HG02571 (cell line): Measurements from ENCODE around the gene PKDCC.
"Not testable (repeated sequence)": the region's sequence is repeated elsewhere in the genome, so short reads cannot be mapped to it uniquely, and the experiment has no call there.

Source experiments
- ATAC-seq: cut with Tn5 transposase; IDR thresholded peaks from one replicate; pipeline ENCODE4 v1.9.1; 2021; ENCODE audit warnings: mild to moderate bottlenecking, moderate library complexity; ENCODE audit not compliant: unreplicated experiment

The PKDCC gene

GRCh38 chr2:42063431-42064171 lies 15.8 kb downstream of the PKDCC start:
- ATAC-seq = no peak

GRCh38 chr2:42064417-42064942 lies 16.7 kb downstream of the PKDCC start:
- no peak for ATAC-seq

DNA sequence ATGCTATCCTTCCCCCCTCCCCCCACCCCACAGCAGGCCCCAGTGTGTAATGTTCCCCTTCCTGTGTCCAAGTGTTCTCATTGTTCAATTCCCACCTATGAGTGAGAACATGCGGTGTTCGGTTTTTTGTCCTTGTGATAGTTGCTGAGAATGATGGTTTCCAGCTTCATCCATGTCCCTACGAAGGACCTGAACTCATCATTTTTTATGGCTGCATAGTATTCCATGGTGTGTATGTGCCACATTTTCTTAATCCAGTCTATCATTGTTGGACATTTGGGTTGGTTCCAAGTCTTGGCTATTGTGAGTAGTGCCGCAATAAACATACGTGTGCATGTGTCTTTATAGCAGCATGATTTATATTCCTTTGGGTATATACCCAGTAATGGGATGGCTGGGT lies 17.9 kb downstream of the PKDCC start:
- not testable (repeated sequence) for ATAC-seq

GRCh38 chr2:42067001-42067400 lies 19.2 kb downstream of the PKDCC start:
- ATAC-seq = not testable (repeated sequence)

- ATAC-seq = no peak
Measured at GRCh38 chr2:42067521-42067920, 19.7 kb downstream of the PKDCC start.

GRCh38 chr2:42068571-42069178 lies 20.9 kb downstream of the PKDCC start:
- ATAC-seq = no peak

DNA sequence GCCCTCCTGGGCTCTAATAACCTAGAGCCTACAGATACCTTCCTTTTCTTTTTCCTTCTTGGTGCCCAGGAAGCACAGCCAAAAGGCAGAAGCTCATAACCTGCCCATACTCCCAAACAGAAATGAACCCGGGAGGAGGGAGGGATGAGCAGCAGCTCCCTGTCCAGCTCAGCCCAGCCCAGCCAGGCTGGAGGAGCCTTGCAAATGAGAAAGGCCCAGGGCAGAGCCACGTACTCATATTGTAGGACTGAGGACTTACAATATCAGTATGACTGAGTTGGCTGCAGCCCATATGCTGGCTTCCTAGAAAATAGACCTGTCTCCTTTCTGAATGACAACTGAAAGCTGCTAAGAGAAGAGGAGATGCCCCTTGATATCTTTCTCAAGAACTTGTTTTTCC lies 21.7 kb downstream of the PKDCC start:
- ATAC-seq = no peak

GRCh38 chr2:42071791-42072190 lies 24.0 kb downstream of the PKDCC start:
- no peak for ATAC-seq

DNA sequence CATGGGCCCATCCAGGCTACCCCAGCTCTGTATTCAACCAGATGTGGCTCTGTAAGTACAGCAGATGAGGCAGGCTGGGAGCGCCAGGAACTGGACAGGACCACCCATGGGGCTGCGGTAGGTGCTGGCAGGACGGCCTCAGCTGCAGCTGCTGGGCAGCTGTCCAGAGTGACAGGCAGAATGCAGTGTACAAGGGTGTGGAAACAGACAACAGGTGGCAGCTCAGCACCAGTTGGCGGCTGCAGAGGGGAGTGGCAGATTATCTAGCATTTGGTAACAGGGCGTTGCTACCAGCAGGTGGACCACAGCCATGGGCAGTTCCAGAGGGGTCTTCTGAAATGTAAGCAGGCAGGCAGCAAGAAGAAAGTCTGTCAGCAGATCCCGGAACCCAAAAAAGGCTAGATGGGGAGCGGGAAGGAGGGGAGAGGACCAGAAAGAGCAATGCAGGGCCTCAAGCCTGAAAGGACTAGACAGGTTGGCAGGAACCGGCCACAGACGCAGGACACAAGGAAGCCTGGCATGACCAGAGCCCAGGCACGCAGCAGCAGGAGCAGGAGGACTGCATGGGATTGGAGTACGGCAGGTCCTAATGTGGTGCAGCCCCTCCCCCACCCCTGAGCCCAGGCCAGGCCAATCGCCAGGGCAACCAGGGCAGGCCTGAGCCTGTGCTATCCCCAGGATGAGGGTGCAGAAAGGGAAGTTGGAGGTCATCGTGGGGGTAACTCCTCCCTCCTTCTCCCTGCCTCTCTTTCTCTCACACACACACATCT lies 24.7 kb downstream of the PKDCC start:
- no peak for ATAC-seq

DNA sequence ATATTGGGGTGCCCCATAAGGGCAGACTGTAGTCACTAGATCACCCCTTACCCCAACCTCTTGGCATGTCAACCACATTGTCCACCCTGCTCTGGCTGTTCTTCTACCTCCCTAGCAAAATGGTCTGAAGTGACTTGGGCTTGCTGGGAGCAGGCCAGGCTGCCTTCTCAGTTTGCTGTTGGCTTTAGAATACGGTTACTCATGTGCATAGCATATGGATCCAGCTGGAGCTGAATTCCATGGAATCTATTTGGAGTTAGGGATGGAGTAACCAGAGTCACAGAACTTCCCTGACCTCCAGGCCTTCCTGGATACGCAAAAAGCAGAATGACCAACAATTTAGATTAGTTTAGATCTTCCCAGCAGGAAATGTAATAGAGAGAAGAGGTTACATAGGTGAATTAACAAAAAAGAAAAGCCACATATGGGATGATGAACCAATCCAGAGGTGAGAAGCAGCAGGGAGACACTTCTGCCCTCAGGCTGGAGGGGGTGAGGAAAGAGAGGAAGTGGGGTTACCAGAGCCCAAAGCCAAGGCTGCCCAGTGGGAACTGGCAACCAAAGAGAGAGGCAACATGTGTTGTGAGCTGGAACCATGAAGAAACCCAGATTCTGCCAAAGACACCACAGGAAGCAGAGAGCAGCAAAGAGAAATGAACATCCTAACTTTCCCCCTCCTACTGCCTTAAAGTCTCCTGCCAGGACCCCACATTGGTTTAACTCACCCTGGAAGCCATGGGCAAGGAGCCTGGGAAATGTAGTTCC lies 26.1 kb downstream of the PKDCC start:
- no peak for ATAC-seq

- no peak for ATAC-seq
Measured at GRCh38 chr2:42074661-42075060, 26.8 kb downstream of the PKDCC start.

GRCh38 chr2:42076357-42077225 lies 28.8 kb downstream of the PKDCC start:
- no peak for ATAC-seq

DNA sequence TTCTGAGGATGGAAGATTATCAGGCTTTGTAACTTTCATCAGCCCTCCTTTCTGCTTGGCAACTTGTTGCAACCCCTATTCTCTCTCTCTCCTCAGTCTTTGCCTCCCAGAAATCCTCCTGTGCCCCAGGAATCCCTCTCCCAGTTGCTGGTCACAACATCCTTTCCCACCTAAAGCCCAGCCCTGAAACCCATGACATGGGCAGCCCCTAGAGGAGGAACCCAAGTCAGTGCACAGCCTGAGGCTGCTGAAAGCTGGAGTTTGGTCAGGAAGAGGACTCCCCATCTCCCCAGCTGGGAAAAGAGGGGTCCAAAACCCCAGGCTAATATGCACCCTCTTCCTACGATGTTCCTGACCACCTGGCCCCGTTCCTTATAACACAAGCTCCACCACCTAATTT lies 29.5 kb downstream of the PKDCC start:
- no peak for ATAC-seq

GRCh38 chr2:42079737-42080287 lies 32.0 kb downstream of the PKDCC start:
- no peak for ATAC-seq

DNA sequence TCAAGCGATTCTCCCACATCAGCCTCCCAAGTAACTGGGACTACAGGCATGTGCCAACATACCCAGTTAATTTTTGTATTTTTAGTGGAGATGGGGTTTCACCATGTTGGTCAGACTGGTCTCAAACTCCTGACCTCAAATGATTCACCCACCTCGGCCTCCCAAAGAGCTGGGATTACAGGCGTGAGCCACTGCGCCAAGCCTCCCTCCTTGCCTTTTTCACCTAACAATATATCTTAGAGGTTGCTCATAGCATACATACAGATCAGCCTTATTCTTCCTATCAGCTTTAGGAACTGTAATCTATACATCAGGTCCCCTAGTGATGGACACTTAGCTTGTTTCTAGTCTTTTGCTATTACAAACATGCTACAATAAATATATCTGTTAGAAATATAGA lies 33.3 kb downstream of the PKDCC start:
- not testable (repeated sequence) for ATAC-seq

DNA sequence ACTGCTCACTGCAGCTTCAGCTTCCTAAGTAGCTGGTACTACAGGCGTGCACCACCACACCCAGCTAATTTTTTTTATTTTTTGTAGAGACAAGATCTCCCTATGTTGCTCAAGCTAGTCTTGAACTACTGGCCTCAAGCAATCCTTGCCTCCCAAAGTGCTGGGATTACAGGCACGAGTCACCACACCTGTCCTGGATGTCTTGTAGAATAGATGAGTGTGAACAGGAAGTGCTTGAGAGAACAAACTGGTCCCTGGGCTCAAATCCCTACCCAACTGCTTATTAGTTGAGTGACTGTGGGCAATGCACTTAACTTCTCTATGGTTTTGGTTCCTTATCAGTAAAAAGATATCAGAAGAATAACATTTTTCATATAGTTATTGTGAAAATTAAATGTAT lies 34.2 kb downstream of the PKDCC start:
- no peak for ATAC-seq

DNA sequence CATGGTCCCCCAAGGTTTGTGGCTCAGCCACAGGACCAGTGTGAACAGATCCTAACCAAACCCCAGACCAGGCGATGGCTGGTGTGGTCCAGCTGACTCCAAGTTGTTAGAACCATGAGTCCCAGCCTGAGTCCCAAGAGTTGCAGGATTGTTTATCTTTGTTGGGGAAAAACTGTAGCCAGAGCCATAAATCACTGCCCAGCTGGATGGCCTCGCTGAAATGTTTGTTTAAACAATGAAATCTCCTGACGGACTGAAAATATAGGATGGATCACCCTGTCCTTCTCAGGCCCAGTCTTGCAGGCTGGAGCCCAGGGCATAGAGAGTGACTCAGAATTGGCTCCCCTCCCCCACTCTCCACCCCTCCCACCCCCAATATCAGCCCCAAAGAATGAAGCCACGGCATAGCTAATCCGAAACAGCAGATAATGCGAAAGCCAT lies 36.4 kb downstream of the PKDCC start:
- no peak for ATAC-seq

GRCh38 chr2:42085070-42085469 lies 37.2 kb downstream of the PKDCC start:
- ATAC-seq = not testable (repeated sequence)

GRCh38 chr2:42085706-42086487 lies 38.1 kb downstream of the PKDCC start:
- ATAC-seq = no peak
